Astrocyte of the spinal cord (primary cell): ENCODE data around the gene CCDC92B.

Experiments used
- DNase-seq: peaks from one replicate; pipeline ENCODE4 v3.0.0; 2011; ENCODE audit warnings: low read depth, low spot score
- H3K4me3 ChIP-seq: 2 replicates; pipeline ENCODE4 v1.5.1; 2011; ENCODE audit warnings: low read depth, mild to moderate bottlenecking, low read length, moderate library complexity
- CTCF ChIP-seq: IDR thresholded peaks from 2 replicates; pipeline ENCODE4 v1.5.1; 2012; ENCODE audit warnings: low read depth, mild to moderate bottlenecking, low read length, inconsistent platforms
- in situ Hi-C: cut with HindIII; loops from 2 replicates; pipeline ENCODE4 v1.10.0; 2017; ENCODE audit warnings: low sequenced_read_pairs

CCDC92B gene

GRCh38 chr17:2778489-2778888 is 29.0 kb upstream of the CCDC92B start:
- in situ Hi-C loops, result no loop called here
- no peak for DNase-seq
- H3K4me3 ChIP-seq, result no peak overlapping the region
- no peak for TF ChIP-seq CTCF

- no peak for TF ChIP-seq CTCF
- in situ Hi-C loops, result no loop called here
- no peak overlapping the region for H3K4me3 ChIP-seq
- no peak for DNase-seq
Measured at GRCh38 chr17:2777242-2777867, 27.9 kb upstream of the CCDC92B start.

- DNase-seq, result no peak
- H3K4me3 ChIP-seq, result no peak overlapping the region
- in situ Hi-C loops, result no loop called here
- no peak for TF ChIP-seq CTCF
Measured at GRCh38 chr17:2776589-2777241, 27.3 kb upstream of the CCDC92B start.

- no peak for TF ChIP-seq CTCF
- H3K4me3 ChIP-seq, result no peak overlapping the region
- in situ Hi-C loops, result no loop called here
- no peak for DNase-seq
Measured at GRCh38 chr17:2775206-2775605, 25.8 kb upstream of the CCDC92B start.

- in situ Hi-C loops, result no loop called here
- TF ChIP-seq CTCF, result no peak
- H3K4me3 ChIP-seq, result no peak overlapping the region
- no peak for DNase-seq
Measured at GRCh38 chr17:2770129-2770528, 20.7 kb upstream of the CCDC92B start.

GRCh38 chr17:2758870-2759269 is 9.4 kb upstream of the CCDC92B start:
- TF ChIP-seq CTCF, result no peak
- no peak for DNase-seq
- in situ Hi-C loops, result no loop called here
- no peak overlapping the region for H3K4me3 ChIP-seq
